Smooth muscle cell (in vitro differentiated cells): Measurements from ENCODE around the gene TUT4. TPM values are rescaled to one million over a fixed set of nuclear protein-coding genes. Genes with fewer than 3 reads are reported as not detected.

ENCODE experiments used
- DNase-seq: peaks from one replicate; lab custom pipeline; 2025; ENCODE audit not compliant: unreplicated experiment; lab: John Stamatoyannopoulos, UW
- H2AFZ ChIP-seq: fragments of 200-600 bp; sonication (generic); 2 replicates; pipeline ENCODE4 v1.6.0; 2016; ENCODE audit warnings: antibody characterized with exemption, low read depth, mild to moderate bottlenecking
- H3F3A ChIP-seq: fragments of 200-600 bp; sonication (generic); 2 replicates; pipeline ENCODE4 v1.6.0; 2017; ENCODE audit warnings: antibody characterized with exemption, low read depth
- H3K27ac ChIP-seq: fragments of 200-600 bp; sonication (generic); 2 replicates; pipeline ENCODE4 v1.5.1; 2016; ENCODE audit warnings: low read depth, mild to moderate bottlenecking
- H3K27me3 ChIP-seq: fragments of 200-600 bp; sonication (generic); 2 replicates; pipeline ENCODE4 v1.6.1; 2016; ENCODE audit warnings: low read depth, mild to moderate bottlenecking
- H3K36me3 ChIP-seq: fragments of 200-600 bp; sonication (generic); 2 replicates; pipeline ENCODE4 v1.5.1; 2016; ENCODE audit warnings: low read depth
- H3K4me1 ChIP-seq: fragments of 200-600 bp; sonication (generic); 2 replicates; pipeline ENCODE4 v1.5.1; 2016; ENCODE audit warnings: low read depth
- H3K4me2 ChIP-seq: fragments of 200-600 bp; sonication (generic); 2 replicates; pipeline ENCODE4 v1.6.0; 2016; ENCODE audit warnings: mild to moderate bottlenecking
- H3K4me3 ChIP-seq: fragments of 200-600 bp; sonication (generic); 2 replicates; pipeline ENCODE4 v1.5.1; 2016; ENCODE audit warnings: mild to moderate bottlenecking
- H3K79me2 ChIP-seq: fragments of 200-600 bp; sonication (generic); 2 replicates; pipeline ENCODE4 v1.6.0; 2016; ENCODE audit warnings: low read depth, mild to moderate bottlenecking
- H3K9ac ChIP-seq: fragments of 200-600 bp; sonication (generic); 2 replicates; pipeline ENCODE4 v1.6.0; 2016; ENCODE audit warnings: low read depth
- H3K9me3 ChIP-seq: fragments of 200-600 bp; sonication (generic); replicated peaks from 2 replicates; pipeline ENCODE4 v1.5.1; 2016; ENCODE audit warnings: low read depth
- H4K20me1 ChIP-seq: fragments of 200-600 bp; sonication (generic); 2 replicates; pipeline ENCODE4 v1.6.0; 2016; ENCODE audit warnings: low read depth
- WGBS: methylation state at CpG from one replicate; pipeline ENCODE4 v1.1.7; 2016; ENCODE audit warnings: low lambda C conversion rate; 5-methylcytosine and 5-hydroxymethylcytosine counted together
- polyA plus RNA-seq: library from polyadenylated mRNA; unstranded; fragments of >200 nt; fragmentation: Nextera tagmentation; extraction: Ambion mirVana; gene quantifications from 2 replicates; pipeline ENCODE4 v1.2.1, GENCODE V29; 2016
- total RNA-seq: library from RNA; depleted of rRNA; stranded (reverse); fragments of >200 nt; gene quantifications from 2 replicates; pipeline ENCODE4 v1.2.3, GENCODE V29; 2014
- TF ChIP-seq, protein P1 (sequence below): fragments of 200-600 bp; sonication (generic); IDR thresholded peaks from 2 replicates; pipeline ENCODE4 v1.5.1; 2017; ENCODE audit warnings: borderline replicate concordance, mild to moderate bottlenecking, antibody characterized with exemption; ENCODE audit not compliant: insufficient read depth, poor library complexity, severe bottlenecking

Gene TUT4
- total and polyA plus RNA-seq, 2 experiments from 2014 or later = 13.9 to 58.3 TPM

DNA sequence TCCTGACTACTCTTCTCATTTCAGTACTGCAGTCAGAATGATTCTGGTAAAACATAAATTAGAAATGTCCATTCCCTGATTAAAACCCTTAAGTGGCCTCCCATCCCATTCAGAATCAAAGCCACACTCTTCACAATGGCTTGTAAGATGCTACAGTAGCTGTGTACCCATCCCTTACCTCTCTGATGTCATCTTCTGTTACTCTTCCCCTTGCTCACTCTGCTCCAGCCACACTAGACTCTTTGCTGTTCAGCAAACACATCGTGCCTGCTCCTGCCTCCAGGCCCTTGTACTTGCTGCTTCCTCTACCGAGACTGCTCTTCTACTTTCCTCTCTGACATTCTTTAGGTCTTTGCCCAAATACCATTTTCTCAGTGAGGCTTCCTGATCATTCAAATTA, 45.0 kb upstream of the TUT4 start:
- H3K9ac ChIP-seq = no peak overlapping the region
- peaks cover 6% of the 10 kb centered on the region for H3K79me2 ChIP-seq
- 68% methylated on average over 2 of the region's 2 CpGs for WGBS
- H2AFZ ChIP-seq = no peak overlapping the region
- no peak overlapping the region for H3K4me2 ChIP-seq
- no peak for DNase-seq
- H3K4me3 ChIP-seq = no peak overlapping the region
- H4K20me1 ChIP-seq = no peaks in the 10 kb centered on the region
- no peaks in the 10 kb centered on the region for H3K9me3 ChIP-seq
- no peaks in the 10 kb centered on the region for H3K27me3 ChIP-seq
- H3K27ac ChIP-seq = no peak overlapping the region
- peaks cover 8% of the 10 kb centered on the region for H3K4me1 ChIP-seq
- TF ChIP-seq, protein P1, sequence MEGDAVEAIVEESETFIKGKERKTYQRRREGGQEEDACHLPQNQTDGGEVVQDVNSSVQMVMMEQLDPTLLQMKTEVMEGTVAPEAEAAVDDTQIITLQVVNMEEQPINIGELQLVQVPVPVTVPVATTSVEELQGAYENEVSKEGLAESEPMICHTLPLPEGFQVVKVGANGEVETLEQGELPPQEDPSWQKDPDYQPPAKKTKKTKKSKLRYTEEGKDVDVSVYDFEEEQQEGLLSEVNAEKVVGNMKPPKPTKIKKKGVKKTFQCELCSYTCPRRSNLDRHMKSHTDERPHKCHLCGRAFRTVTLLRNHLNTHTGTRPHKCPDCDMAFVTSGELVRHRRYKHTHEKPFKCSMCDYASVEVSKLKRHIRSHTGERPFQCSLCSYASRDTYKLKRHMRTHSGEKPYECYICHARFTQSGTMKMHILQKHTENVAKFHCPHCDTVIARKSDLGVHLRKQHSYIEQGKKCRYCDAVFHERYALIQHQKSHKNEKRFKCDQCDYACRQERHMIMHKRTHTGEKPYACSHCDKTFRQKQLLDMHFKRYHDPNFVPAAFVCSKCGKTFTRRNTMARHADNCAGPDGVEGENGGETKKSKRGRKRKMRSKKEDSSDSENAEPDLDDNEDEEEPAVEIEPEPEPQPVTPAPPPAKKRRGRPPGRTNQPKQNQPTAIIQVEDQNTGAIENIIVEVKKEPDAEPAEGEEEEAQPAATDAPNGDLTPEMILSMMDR = no peak
- no peaks in the 10 kb centered on the region for H3K36me3 ChIP-seq
- no peaks in the 10 kb centered on the region for H3F3A ChIP-seq

- Histone ChIP-seq H2AFZ (no peak overlapping the region), H3K4me1 (peaks cover 13% of the 10 kb centered on the region), H3F3A (no peaks in the 10 kb centered on the region), H3K4me2 (no peak overlapping the region), H3K79me2 (no peaks in the 10 kb centered on the region), H3K4me3 (no peak overlapping the region), H3K9ac (no peak overlapping the region), H3K27ac (no peak overlapping the region), H3K9me3 (no peaks in the 10 kb centered on the region), H3K27me3 (no peaks in the 10 kb centered on the region), H3K36me3 (no peaks in the 10 kb centered on the region), H4K20me1 (no peaks in the 10 kb centered on the region)
- WGBS = 72% methylated on average over 3 of the region's 3 CpGs
- no peak for DNase-seq
- TF ChIP-seq, protein P1 = no peak
These were observed 42.2 kb upstream of the TUT4 start for GRCh38 chr1:52595061-52595460.

DNA sequence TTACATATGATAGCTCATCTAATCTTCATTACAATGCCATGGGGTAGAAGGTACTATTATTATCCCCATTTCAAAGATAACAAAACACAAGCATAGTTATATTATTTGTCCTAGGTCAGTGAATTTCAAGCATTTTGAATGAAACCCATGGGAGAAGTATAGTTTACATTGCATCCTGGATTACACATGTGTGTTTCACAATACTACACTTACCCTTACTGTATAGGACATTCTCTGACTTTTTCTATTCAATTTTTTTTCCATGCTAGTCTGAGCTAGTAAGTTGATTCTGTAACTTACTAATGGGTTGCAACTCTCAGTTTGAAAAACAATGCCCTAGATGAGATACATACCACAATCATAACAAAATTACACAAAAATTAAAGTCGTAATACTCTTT, 40.6 kb upstream of the TUT4 start:
- Histone ChIP-seq H2AFZ (no peak overlapping the region), H3K27me3 (no peaks in the 10 kb centered on the region), H3K4me1 (peaks cover 28% of the 10 kb centered on the region), H3K36me3 (no peaks in the 10 kb centered on the region), H3K4me2 (no peak overlapping the region), H3K9me3 (no peaks in the 10 kb centered on the region), H3K79me2 (no peaks in the 10 kb centered on the region), H3K27ac (no peak overlapping the region), H4K20me1 (no peaks in the 10 kb centered on the region), H3K9ac (no peak overlapping the region), H3K4me3 (no peak overlapping the region), H3F3A (no peaks in the 10 kb centered on the region)
- no peak for DNase-seq
- 96% methylated on average over 1 of the region's 1 CpG for WGBS
- TF ChIP-seq, protein P1 = no peak

DNA sequence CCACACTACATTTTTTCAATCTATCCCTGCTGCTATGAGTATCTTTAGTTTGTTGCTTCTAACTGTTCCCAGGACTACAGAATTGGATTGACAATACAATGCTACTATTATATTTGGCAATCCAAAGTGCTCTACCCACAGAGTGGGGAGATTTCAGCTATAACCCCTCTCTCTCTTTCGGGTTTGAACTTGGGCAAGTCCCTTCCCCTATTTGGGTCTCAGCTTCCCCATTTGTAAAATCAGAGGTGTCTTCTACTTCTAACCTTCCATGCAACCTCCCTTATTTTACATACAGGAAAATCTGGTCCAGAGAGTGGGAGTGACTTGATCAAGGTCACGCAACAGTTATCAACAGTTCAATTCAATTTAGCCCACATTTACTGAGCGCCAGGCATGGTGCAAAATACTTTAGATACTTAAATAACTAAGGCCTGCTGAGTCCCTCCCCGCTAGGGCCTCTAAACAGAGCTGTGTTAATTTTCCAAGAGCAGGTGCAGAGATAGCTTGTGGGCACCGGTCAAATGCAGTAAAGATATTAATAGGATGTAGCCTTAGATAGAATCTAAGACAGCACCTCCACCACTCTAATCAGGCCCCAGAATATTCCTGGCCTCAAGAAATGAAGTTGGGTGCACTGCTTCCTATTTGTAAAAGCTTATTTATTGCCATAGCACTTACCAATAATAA, 39.9 kb upstream of the TUT4 start:
- Histone ChIP-seq H3K4me1 (peaks cover 30% of the 10 kb centered on the region), H3K36me3 (no peaks in the 10 kb centered on the region), H3K27ac (no peak overlapping the region), H3K9me3 (no peaks in the 10 kb centered on the region), H2AFZ (no peak overlapping the region), H4K20me1 (no peaks in the 10 kb centered on the region), H3K79me2 (no peaks in the 10 kb centered on the region), H3K4me2 (no peak overlapping the region), H3K9ac (no peak overlapping the region), H3F3A (no peaks in the 10 kb centered on the region), H3K4me3 (no peak overlapping the region), H3K27me3 (no peaks in the 10 kb centered on the region)
- WGBS = 87% methylated on average over 5 of the region's 5 CpGs
- no peak for DNase-seq
- TF ChIP-seq, protein P1 = no peak
